ENCODE data around the gene MAGEA6. TPM values are rescaled to one million over a fixed set of nuclear protein-coding genes. Genes with fewer than 3 reads are reported as not detected.

Gene MAGEA6
- total RNA-seq, 1 donor from 2014 or later: 0.70 TPM

- H3K36me3 ChIP-seq (ENCODE audit: insufficient read depth, low read length): no peaks in the 10 kb centered on the region
- H4K20me1 ChIP-seq (ENCODE audit: insufficient read depth, low read length): no peaks in the 10 kb centered on the region
- Mint-ChIP-seq H3K4me1 (ENCODE audit: low read depth, unreplicated experiment) (no peaks in the 10 kb centered on the region), H3K4me3 (ENCODE audit: unreplicated experiment) (no peak overlapping the region), H3K36me3 (ENCODE audit: low read depth, unreplicated experiment) (no peaks in the 10 kb centered on the region), H3K27ac (ENCODE audit: unreplicated experiment) (peak overlapping the region; percentile 18), H3K27me3 (ENCODE audit: low read depth, unreplicated experiment) (peaks cover 15% of the 10 kb centered on the region), H3K9me3 (ENCODE audit: unreplicated experiment) (no peaks in the 10 kb centered on the region)
- no peaks in the 10 kb centered on the region for H3K79me2 ChIP-seq (ENCODE audit: insufficient read depth, low read length)
- H3K9me3 ChIP-seq (ENCODE audit: insufficient read depth, low read depth, low read length): no peaks in the 10 kb centered on the region
- no peak overlapping the region for H3K4me3 ChIP-seq (ENCODE audit: insufficient read depth, low read depth, low read length)
- H3K27me3 ChIP-seq (ENCODE audit: insufficient read depth, low read length): no peaks in the 10 kb centered on the region
- H3K4me1 ChIP-seq (ENCODE audit: insufficient read depth, low read length): peaks cover 6% of the 10 kb centered on the region
- TF ChIP-seq CTCF (IDR thresholded peaks at IDR 0.05; ENCODE audit: insufficient read depth, low read depth, low read length): peak; percentile 33
- no peak for TF ChIP-seq EZH2 (IDR thresholded peaks at IDR 0.05; ENCODE audit: insufficient read depth, low read length)
- H2AFZ ChIP-seq (ENCODE audit: low read depth, low read length): no peak overlapping the region
- FAIRE-seq (peak; percentile 76), DNase-seq (ENCODE audit: low read depth) (peak; percentile 11)
- no peak overlapping the region for H3K27ac ChIP-seq (ENCODE audit: low read depth, low read length)
- no peak overlapping the region for H3K9ac ChIP-seq (ENCODE audit: low read length)
- no peak overlapping the region for H3K4me2 ChIP-seq (ENCODE audit: low read length)
Measured at GRCh38 chrX:152817078-152817764, 47.7 kb upstream of the MAGEA6 start.

GRCh38 chrX:152814048-152814447, 44.6 kb upstream of the MAGEA6 start:
- TF ChIP-seq CTCF (IDR thresholded peaks at IDR 0.05; ENCODE audit: insufficient read depth, low read depth, low read length): no peak
- no peak for TF ChIP-seq EZH2 (IDR thresholded peaks at IDR 0.05; ENCODE audit: insufficient read depth, low read length)
- no peak overlapping the region for H3K9ac ChIP-seq (ENCODE audit: low read length)
- no peaks in the 10 kb centered on the region for H3K4me1 ChIP-seq (ENCODE audit: insufficient read depth, low read length)
- no peaks in the 10 kb centered on the region for H3K9me3 ChIP-seq (ENCODE audit: insufficient read depth, low read depth, low read length)
- no peak for FAIRE-seq
- no peaks in the 10 kb centered on the region for H3K36me3 ChIP-seq (ENCODE audit: insufficient read depth, low read length)
- no peak overlapping the region for H3K4me2 ChIP-seq (ENCODE audit: low read length)
- H3K27me3 Mint-ChIP-seq (ENCODE audit: low read depth, unreplicated experiment): peaks cover 12% of the 10 kb centered on the region
- no peaks in the 10 kb centered on the region for H3K79me2 ChIP-seq (ENCODE audit: insufficient read depth, low read length)
- H3K27ac Mint-ChIP-seq (ENCODE audit: unreplicated experiment): no peak overlapping the region
- no peak overlapping the region for H2AFZ ChIP-seq (ENCODE audit: low read depth, low read length)
- H3K36me3 Mint-ChIP-seq (ENCODE audit: low read depth, unreplicated experiment): no peaks in the 10 kb centered on the region
- no peaks in the 10 kb centered on the region for H4K20me1 ChIP-seq (ENCODE audit: insufficient read depth, low read length)
- no peaks in the 10 kb centered on the region for H3K4me1 Mint-ChIP-seq (ENCODE audit: low read depth, unreplicated experiment)
- no peak overlapping the region for H3K4me3 ChIP-seq (ENCODE audit: insufficient read depth, low read depth, low read length)
- H3K9me3 Mint-ChIP-seq (ENCODE audit: unreplicated experiment): peaks cover 2% of the 10 kb centered on the region
- no peaks in the 10 kb centered on the region for H3K27me3 ChIP-seq (ENCODE audit: insufficient read depth, low read length)
- no peak for DNase-seq (ENCODE audit: low read depth)
- H3K4me3 Mint-ChIP-seq (ENCODE audit: unreplicated experiment): no peak overlapping the region
- no peak overlapping the region for H3K27ac ChIP-seq (ENCODE audit: low read depth, low read length)

- H3K27ac ChIP-seq (ENCODE audit: low read depth, low read length): no peak overlapping the region
- TF ChIP-seq EZH2 (IDR thresholded peaks at IDR 0.05; ENCODE audit: insufficient read depth, low read length) (no peak), CTCF (IDR thresholded peaks at IDR 0.05; ENCODE audit: insufficient read depth, low read depth, low read length) (no peak)
- no peak overlapping the region for H3K27ac Mint-ChIP-seq (ENCODE audit: unreplicated experiment)
- H3K4me2 ChIP-seq (ENCODE audit: low read length): no peak overlapping the region
- H3K9me3 ChIP-seq (ENCODE audit: insufficient read depth, low read depth, low read length): no peaks in the 10 kb centered on the region
- H3K4me3 Mint-ChIP-seq (ENCODE audit: unreplicated experiment): no peak overlapping the region
- no peak overlapping the region for H2AFZ ChIP-seq (ENCODE audit: low read depth, low read length)
- no peak overlapping the region for H3K9ac ChIP-seq (ENCODE audit: low read length)
- no peaks in the 10 kb centered on the region for H4K20me1 ChIP-seq (ENCODE audit: insufficient read depth, low read length)
- H3K36me3 ChIP-seq (ENCODE audit: insufficient read depth, low read length): no peaks in the 10 kb centered on the region
- no peak overlapping the region for H3K4me3 ChIP-seq (ENCODE audit: insufficient read depth, low read depth, low read length)
- no peaks in the 10 kb centered on the region for H3K36me3 Mint-ChIP-seq (ENCODE audit: low read depth, unreplicated experiment)
- H3K27me3 Mint-ChIP-seq (ENCODE audit: low read depth, unreplicated experiment): peaks cover 12% of the 10 kb centered on the region
- H3K27me3 ChIP-seq (ENCODE audit: insufficient read depth, low read length): no peaks in the 10 kb centered on the region
- DNase-seq (ENCODE audit: low read depth): no peak
- no peaks in the 10 kb centered on the region for H3K79me2 ChIP-seq (ENCODE audit: insufficient read depth, low read length)
- peaks cover 2% of the 10 kb centered on the region for H3K9me3 Mint-ChIP-seq (ENCODE audit: unreplicated experiment)
- no peaks in the 10 kb centered on the region for H3K4me1 ChIP-seq (ENCODE audit: insufficient read depth, low read length)
- H3K4me1 Mint-ChIP-seq (ENCODE audit: low read depth, unreplicated experiment): no peaks in the 10 kb centered on the region
- FAIRE-seq: no peak
Measured at GRCh38 chrX:152813206-152813605, 43.7 kb upstream of the MAGEA6 start.
